HEK293 (cell line): ENCODE measurements around the gene PLK5.

Experiments
- CTCF ChIA-PET: fragments of 350-600 bp; formaldehyde crosslinking; extraction: SDS; loops from one replicate; lab custom pipeline; 2021; ENCODE audit warnings: antibody characterized with exemption; lab: Yijun Ruan, JAX
- POLR2A ChIA-PET: fragments of 300-600 bp; formaldehyde crosslinking; extraction: SDS; loops from one replicate; lab custom pipeline; 2020; ENCODE audit warnings: antibody characterized with exemption, inconsistent platforms; lab: Yijun Ruan, JAX
- H3K27ac ChIP-seq: fragments of 200-500 bp; sonication (Bioruptor generic); 2 replicates; pipeline ENCODE4 v1.5.1; 2014; ENCODE audit warnings: low read depth, low read length, control low read depth, inconsistent platforms; ENCODE audit errors: extremely low read depth
- H3K36me3 ChIP-seq, 2 experiments: fragments of 200-500 bp in 1 of 2; sonication (Bioruptor generic) in 1 of 2; 1 replicate in 1 of 2; 2 replicates in 1 of 2; pipeline ENCODE4 v1.5.1; 2014 to 2017; ENCODE audit warnings: inconsistent platforms in 2 of 2, low read length in 2 of 2; ENCODE audit not compliant: control insufficient read depth in 2 of 2, insufficient read depth in 1 of 2
- H3K4me1 ChIP-seq: fragments of 200-500 bp; sonication (Bioruptor generic); 2 replicates; pipeline ENCODE4 v1.5.1; 2014; ENCODE audit warnings: mild to moderate bottlenecking, low read length, inconsistent platforms; ENCODE audit not compliant: control insufficient read depth, insufficient read depth
- H3K4me3 ChIP-seq: 2 replicates; pipeline ENCODE4 v1.5.1; 2011; ENCODE audit warnings: low read depth, mild to moderate bottlenecking, control low read depth, low read length, moderate library complexity
- H3K9me3 ChIP-seq: fragments of 200-500 bp; sonication (Bioruptor generic); 2 replicates; pipeline ENCODE4 v1.5.1; 2014; ENCODE audit warnings: low read depth, low read length, inconsistent platforms; ENCODE audit not compliant: control insufficient read depth, insufficient read depth
- BCL6B ChIP-seq: fragments of 450-650 bp; formaldehyde crosslinking; IDR thresholded peaks from 2 replicates; pipeline ENCODE4 v1.5.1; 2017; ENCODE audit warnings: missing biosample characterization, missing genetic modification characterization
- CTCF ChIP-seq: fragments of 450-650 bp; formaldehyde crosslinking; IDR thresholded peaks from 2 replicates; pipeline ENCODE4 v1.5.1; 2016; ENCODE audit warnings: missing biosample characterization, missing genetic modification characterization
- KLF10 ChIP-seq: fragments of 450-650 bp; IDR thresholded peaks from 2 replicates; pipeline ENCODE4 v1.5.1; 2018; ENCODE audit warnings: missing biosample characterization, mild to moderate bottlenecking, missing genetic modification characterization
- KLF9 ChIP-seq: fragments of 450-650 bp; formaldehyde crosslinking; IDR thresholded peaks from 2 replicates; pipeline ENCODE4 v1.5.1; 2016; ENCODE audit warnings: missing biosample characterization, missing genetic modification characterization, low read depth
- MEIS1 ChIP-seq: sonication (generic); formaldehyde crosslinking; IDR thresholded peaks from 2 replicates; pipeline ENCODE4 v1.8.1; 2022; ENCODE audit warnings: missing genetic modification reagents, mild to moderate bottlenecking, borderline replicate concordance
- ZBTB20 ChIP-seq: fragments of 450-650 bp; formaldehyde crosslinking; IDR thresholded peaks from 2 replicates; pipeline ENCODE4 v1.5.1; 2016; ENCODE audit warnings: missing biosample characterization, missing genetic modification characterization
- ZFHX2 ChIP-seq: fragments of 450-650 bp; formaldehyde crosslinking; conservative IDR thresholded peaks from 2 replicates; pipeline ENCODE4 v1.5.1; 2016; ENCODE audit warnings: missing biosample characterization, missing genetic modification characterization
- ZFP41 ChIP-seq: fragments of 450-650 bp; formaldehyde crosslinking; IDR thresholded peaks from 2 replicates; pipeline ENCODE4 v1.5.1; 2016; ENCODE audit warnings: missing biosample characterization, missing genetic modification characterization, borderline replicate concordance
- ZNF394 ChIP-seq: fragments of 450-650 bp; formaldehyde crosslinking; IDR thresholded peaks from 2 replicates; pipeline ENCODE4 v1.5.1; 2016; ENCODE audit warnings: missing biosample characterization, missing genetic modification characterization, mild to moderate bottlenecking, moderate library complexity, borderline replicate concordance
- ZNF416 ChIP-seq: fragments of 450-650 bp; formaldehyde crosslinking; IDR thresholded peaks from 2 replicates; pipeline ENCODE4 v1.5.1; 2016; ENCODE audit warnings: missing biosample characterization, missing genetic modification characterization
- ZNF449 ChIP-seq: fragments of 450-650 bp; formaldehyde crosslinking; IDR thresholded peaks from 2 replicates; pipeline ENCODE4 v1.5.1; 2017; ENCODE audit warnings: missing biosample characterization, mild to moderate bottlenecking, missing genetic modification characterization, moderate library complexity
- ZNF549 ChIP-seq: fragments of 450-650 bp; IDR thresholded peaks from 2 replicates; pipeline ENCODE4 v1.5.1; 2018; ENCODE audit warnings: missing biosample characterization, missing genetic modification characterization, mild to moderate bottlenecking, inconsistent platforms, moderate library complexity
- ZNF580 ChIP-seq: fragments of 450-650 bp; formaldehyde crosslinking; IDR thresholded peaks from 2 replicates; pipeline ENCODE4 v1.5.1; 2016; ENCODE audit warnings: missing biosample characterization, missing genetic modification characterization
- ZNF600 ChIP-seq: fragments of 450-650 bp; formaldehyde crosslinking; IDR thresholded peaks from 2 replicates; pipeline ENCODE4 v1.5.1; 2016; ENCODE audit warnings: missing biosample characterization, missing genetic modification characterization
- ZNF660 ChIP-seq: fragments of 450-650 bp; IDR thresholded peaks from 2 replicates; pipeline ENCODE4 v1.5.1; 2018; ENCODE audit warnings: missing biosample characterization, mild to moderate bottlenecking, missing genetic modification characterization
- ZNF677 ChIP-seq: fragments of 450-650 bp; IDR thresholded peaks from 2 replicates; pipeline ENCODE4 v1.5.0; 2018; ENCODE audit warnings: missing biosample characterization, mild to moderate bottlenecking, missing genetic modification characterization, moderate library complexity
- ZNF707 ChIP-seq: fragments of 450-650 bp; formaldehyde crosslinking; IDR thresholded peaks from 2 replicates; pipeline ENCODE4 v1.5.1; 2016; ENCODE audit warnings: missing biosample characterization, missing genetic modification characterization
- ZNF76 ChIP-seq: fragments of 450-650 bp; formaldehyde crosslinking; IDR thresholded peaks from 2 replicates; pipeline ENCODE4; 2016; ENCODE audit warnings: low read depth, missing biosample characterization, missing genetic modification characterization, borderline replicate concordance
- ZNF777 ChIP-seq: fragments of 450-650 bp; formaldehyde crosslinking; IDR thresholded peaks from 2 replicates; pipeline ENCODE4 v1.5.1; 2017; ENCODE audit warnings: missing biosample characterization, missing genetic modification characterization, borderline replicate concordance
- ZNF785 ChIP-seq: fragments of 450-650 bp; formaldehyde crosslinking; IDR thresholded peaks from 2 replicates; pipeline ENCODE4 v1.5.1; 2016; ENCODE audit warnings: missing biosample characterization, missing genetic modification characterization
- ZNF843 ChIP-seq: fragments of 450-650 bp; formaldehyde crosslinking; IDR thresholded peaks from 2 replicates; pipeline ENCODE4 v1.5.1; 2016; ENCODE audit warnings: missing biosample characterization, missing genetic modification characterization
- TF ChIP-seq, protein P1 (sequence below): fragments of 450-650 bp; formaldehyde crosslinking; IDR thresholded peaks from 2 replicates; pipeline ENCODE4 v1.5.1; 2016; ENCODE audit warnings: missing biosample characterization, missing genetic modification characterization
- TF ChIP-seq, protein P2 (sequence below): fragments of 450-650 bp; formaldehyde crosslinking; IDR thresholded peaks from 2 replicates; pipeline ENCODE4 v1.5.1; 2016; ENCODE audit warnings: missing biosample characterization, missing genetic modification characterization, borderline replicate concordance
- TF ChIP-seq, protein P3 (sequence below): fragments of 450-650 bp; formaldehyde crosslinking; optimal IDR thresholded peaks from 2 replicates; pipeline ENCODE3; 2016; ENCODE audit warnings: missing biosample characterization, mild to moderate bottlenecking, missing genetic modification characterization

Gene PLK5

DNA sequence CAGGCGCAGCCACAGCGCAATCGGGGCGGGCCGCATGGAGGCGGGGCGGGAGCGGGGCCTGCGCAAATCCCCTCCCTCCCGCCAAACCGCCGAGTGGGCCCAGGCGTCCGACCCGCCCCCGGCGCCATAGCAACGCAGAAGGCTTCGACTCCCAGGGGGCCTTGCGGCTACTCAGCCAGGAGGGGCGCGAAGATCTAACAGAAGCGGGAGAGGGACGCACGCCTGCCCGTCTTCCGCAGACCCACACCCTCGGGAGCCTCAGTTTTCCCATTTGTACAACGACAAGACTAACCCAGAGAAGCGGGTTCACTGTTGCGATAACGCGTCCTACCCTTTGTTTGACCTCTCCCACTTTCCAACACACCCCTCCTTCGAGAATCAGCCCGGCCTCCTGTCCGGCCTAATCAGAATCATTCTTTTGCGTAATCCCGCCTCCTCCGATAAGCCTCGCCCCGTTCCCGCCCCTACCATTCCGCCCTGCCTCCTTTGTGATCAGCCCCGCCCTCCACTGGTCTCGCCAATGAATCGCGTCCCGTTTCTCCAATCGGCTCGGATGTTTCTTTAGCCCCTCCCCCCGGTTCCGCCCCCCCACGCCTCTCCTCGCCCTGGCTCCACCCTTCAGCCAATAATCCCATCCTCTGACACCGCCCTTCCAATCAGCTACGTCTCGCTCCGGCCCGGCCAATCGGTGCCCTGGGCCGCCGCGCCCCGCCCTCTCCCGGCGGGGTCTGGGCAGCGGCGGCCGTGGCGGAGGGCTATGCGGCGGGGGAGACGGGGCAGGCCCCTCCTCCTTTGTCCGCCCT is 33.4 kb upstream of the PLK5 start, which contains the start of gene PCSK4 (continued):
- TF ChIP-seq KLF10 (tag by site-specific recombination) = peak; percentile 97
- TF ChIP-seq, protein P1, sequence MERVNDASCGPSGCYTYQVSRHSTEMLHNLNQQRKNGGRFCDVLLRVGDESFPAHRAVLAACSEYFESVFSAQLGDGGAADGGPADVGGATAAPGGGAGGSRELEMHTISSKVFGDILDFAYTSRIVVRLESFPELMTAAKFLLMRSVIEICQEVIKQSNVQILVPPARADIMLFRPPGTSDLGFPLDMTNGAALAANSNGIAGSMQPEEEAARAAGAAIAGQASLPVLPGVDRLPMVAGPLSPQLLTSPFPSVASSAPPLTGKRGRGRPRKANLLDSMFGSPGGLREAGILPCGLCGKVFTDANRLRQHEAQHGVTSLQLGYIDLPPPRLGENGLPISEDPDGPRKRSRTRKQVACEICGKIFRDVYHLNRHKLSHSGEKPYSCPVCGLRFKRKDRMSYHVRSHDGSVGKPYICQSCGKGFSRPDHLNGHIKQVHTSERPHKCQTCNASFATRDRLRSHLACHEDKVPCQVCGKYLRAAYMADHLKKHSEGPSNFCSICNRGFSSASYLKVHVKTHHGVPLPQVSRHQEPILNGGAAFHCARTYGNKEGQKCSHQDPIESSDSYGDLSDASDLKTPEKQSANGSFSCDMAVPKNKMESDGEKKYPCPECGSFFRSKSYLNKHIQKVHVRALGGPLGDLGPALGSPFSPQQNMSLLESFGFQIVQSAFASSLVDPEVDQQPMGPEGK (tag by site-specific recombination) = peak; percentile 86
- TF ChIP-seq ZNF600 (tag by site-specific recombination) = no peak; the same call in 1 of the 2 replicates
- no peak; the same call in 1 of the 2 replicates for TF ChIP-seq ZNF394
- TF ChIP-seq BCL6B (tag by site-specific recombination) = no peak
- no peak for TF ChIP-seq ZBTB20 (tag by site-specific recombination)
- no peak for TF ChIP-seq ZNF707 (tag by site-specific recombination)
- TF ChIP-seq ZFP41 (tag by site-specific recombination) = no peak
- 0 out of 2 replicates have a peak, but pooled peaks have one; percentile 36 for TF ChIP-seq ZNF843 (tag by site-specific recombination)
- peak; percentile 44; the same call in 1 of the 2 replicates for TF ChIP-seq ZNF580 (tag by site-specific recombination)
- TF ChIP-seq ZNF416 = no peak
- TF ChIP-seq ZNF549 = no peak
- peak; percentile 87 for TF ChIP-seq KLF9
- TF ChIP-seq MEIS1 = no peak
- no peak for TF ChIP-seq ZNF449 (tag by site-specific recombination)
- TF ChIP-seq CTCF (tag by site-specific recombination) = no peak

- CTCF ChIA-PET = interaction anchor here (1.2 to 1.4 kb wide), 2 partner anchors 11 to 23 kb away, joined by 3 to 11 read pairs; no protein-coding TSS in a partner anchor
- H3K4me3 ChIP-seq = peak within 1 kb of the TSS; percentile 46
- POLR2A ChIA-PET = interaction anchor here (0.6 to 1.5 kb wide), 11 partner anchors 10 to 344 kb away, joined by 3 to 7 read pairs (median 4); no protein-coding TSS in a partner anchor
- H3K27ac ChIP-seq = peak within 1 kb of the TSS; percentile 34; the same call in 1 of the 2 replicates
- no peaks in the 10 kb centered on the region for H3K9me3 ChIP-seq
- H3K36me3 ChIP-seq = no peaks in the 10 kb centered on the region
- H3K4me1 ChIP-seq = peaks cover 5% of the 10 kb centered on the region
- TF ChIP-seq ZNF76 (tag by site-specific recombination) (no peak), ZNF660 (tag by site-specific recombination) (0 out of 2 replicates have a peak, but pooled peaks have one; percentile 28), ZFHX2 (tag by site-specific recombination) (peak; percentile 55), ZNF785 (tag by site-specific recombination) (0 out of 2 replicates have a peak, but pooled peaks have one; percentile 17), ZNF677 (tag by site-specific recombination) (0 out of 2 replicates have a peak, but pooled peaks have one; percentile 42), ZNF777 (0 out of 2 replicates have a peak, but pooled peaks have one; percentile 33)
- TF ChIP-seq, protein P2, sequence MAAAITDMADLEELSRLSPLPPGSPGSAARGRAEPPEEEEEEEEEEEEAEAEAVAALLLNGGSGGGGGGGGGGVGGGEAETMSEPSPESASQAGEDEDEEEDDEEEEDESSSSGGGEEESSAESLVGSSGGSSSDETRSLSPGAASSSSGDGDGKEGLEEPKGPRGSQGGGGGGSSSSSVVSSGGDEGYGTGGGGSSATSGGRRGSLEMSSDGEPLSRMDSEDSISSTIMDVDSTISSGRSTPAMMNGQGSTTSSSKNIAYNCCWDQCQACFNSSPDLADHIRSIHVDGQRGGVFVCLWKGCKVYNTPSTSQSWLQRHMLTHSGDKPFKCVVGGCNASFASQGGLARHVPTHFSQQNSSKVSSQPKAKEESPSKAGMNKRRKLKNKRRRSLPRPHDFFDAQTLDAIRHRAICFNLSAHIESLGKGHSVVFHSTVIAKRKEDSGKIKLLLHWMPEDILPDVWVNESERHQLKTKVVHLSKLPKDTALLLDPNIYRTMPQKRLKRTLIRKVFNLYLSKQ (tag by site-specific recombination) = no peak
- TF ChIP-seq, protein P3, sequence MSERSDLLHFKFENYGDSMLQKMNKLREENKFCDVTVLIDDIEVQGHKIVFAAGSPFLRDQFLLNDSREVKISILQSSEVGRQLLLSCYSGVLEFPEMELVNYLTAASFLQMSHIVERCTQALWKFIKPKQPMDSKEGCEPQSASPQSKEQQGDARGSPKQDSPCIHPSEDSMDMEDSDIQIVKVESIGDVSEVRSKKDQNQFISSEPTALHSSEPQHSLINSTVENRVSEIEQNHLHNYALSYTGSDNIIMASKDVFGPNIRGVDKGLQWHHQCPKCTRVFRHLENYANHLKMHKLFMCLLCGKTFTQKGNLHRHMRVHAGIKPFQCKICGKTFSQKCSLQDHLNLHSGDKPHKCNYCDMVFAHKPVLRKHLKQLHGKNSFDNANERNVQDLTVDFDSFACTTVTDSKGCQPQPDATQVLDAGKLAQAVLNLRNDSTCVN (tag by site-specific recombination) = peak; percentile 76
Measured at GRCh38 chr19:1491114-1491848, 32.6 kb upstream of the PLK5 start, which contains the start of gene REEP6. REEP6 (plus strand) TSS chr19:1491181; CDS start chr19:1491270, 89 bp downstream.
